ENCODE data around the gene PREB. TPM values are rescaled to one million over a fixed set of nuclear protein-coding genes. Genes with fewer than 3 reads are reported as not detected.

The PREB gene
- total and polyA plus RNA-seq, 2 of the 13 experiments (the other 11 are each of a cell fraction or from before 2014, with no cell fraction given), result 112 to 192 TPM

DNA sequence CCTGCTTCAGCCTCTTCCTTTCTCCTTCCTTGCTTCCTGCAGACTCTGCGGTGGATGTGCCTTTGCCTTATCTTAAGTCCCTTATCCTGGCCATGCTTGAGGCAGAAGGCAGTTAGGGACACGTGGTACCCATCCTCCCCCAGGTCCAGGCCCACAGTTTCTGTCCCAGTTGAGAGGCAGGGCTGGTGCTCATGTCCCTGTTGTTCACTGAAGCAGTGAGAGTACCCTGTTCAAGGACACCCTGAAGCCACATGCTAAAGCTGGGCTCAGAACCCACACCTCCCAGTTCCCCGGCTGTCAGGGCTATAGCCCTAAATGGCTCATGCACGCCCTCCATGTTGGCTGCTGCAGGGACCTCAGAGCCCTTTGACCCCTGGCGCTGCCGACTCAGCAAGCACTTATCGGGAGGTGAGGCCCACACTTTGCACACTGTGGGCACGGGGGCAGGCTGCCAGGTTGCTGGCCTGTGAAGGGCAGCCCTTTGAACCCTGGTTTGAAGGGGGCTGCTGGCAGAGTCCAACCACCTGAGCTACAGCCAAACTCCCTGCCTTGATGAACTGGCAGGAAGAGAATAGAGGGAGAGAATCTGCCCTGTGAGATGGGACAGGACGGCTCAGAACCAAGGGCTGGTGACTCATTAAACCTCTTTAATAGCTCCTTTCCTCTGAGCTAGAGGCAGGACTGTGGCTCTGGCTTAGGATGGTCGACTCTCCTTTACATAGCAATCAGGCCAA, 41.6 kb downstream of the PREB start (continued):
- TF ChIP-seq SNAI1 (CRISPR knock-in tag; IDR thresholded peaks at IDR 0.05; ENCODE audit: borderline replicate concordance) (0 out of 2 replicates have a peak, but pooled peaks have one; percentile 38), ZNF7 (CRISPR knock-in tag; IDR thresholded peaks at IDR 0.05) (no peak), CBX5 (CRISPR knock-in tag; IDR thresholded peaks at IDR 0.05; ENCODE audit: borderline replicate concordance) (peak; percentile 60; the same call in 1 of the 2 replicates), ZNF496 (CRISPR knock-in tag; IDR thresholded peaks at IDR 0.05; ENCODE audit: insufficient replicate concordance) (no peak), RBAK (CRISPR knock-in tag; IDR thresholded peaks at IDR 0.05) (peak; percentile 58; the same call in 1 of the 2 replicates), ZNF607 (CRISPR knock-in tag; IDR thresholded peaks at IDR 0.05; ENCODE audit: borderline replicate concordance) (peak; percentile 94), BORCS8-MEF2B (CRISPR knock-in tag; IDR thresholded peaks at IDR 0.05) (peak; percentile 93), GZF1 (CRISPR knock-in tag; IDR thresholded peaks at IDR 0.05) (0 out of 2 replicates have a peak, but pooled peaks have one; percentile 42), SP2 (CRISPR knock-in tag; IDR thresholded peaks at IDR 0.05) (no peak), ZNF224 (CRISPR knock-in tag; IDR thresholded peaks at IDR 0.05) (no peak), TGIF2 (CRISPR knock-in tag; IDR thresholded peaks at IDR 0.05) (peak; percentile 86), NFATC3 (CRISPR knock-in tag; IDR thresholded peaks at IDR 0.05) (no peak), ZNF430 (CRISPR knock-in tag; IDR thresholded peaks at IDR 0.05) (peak; percentile 99), KAT7 (CRISPR knock-in tag; IDR thresholded peaks at IDR 0.05; ENCODE audit: borderline replicate concordance) (0 out of 2 replicates have a peak, but pooled peaks have one; percentile 22), ZNF772 (CRISPR knock-in tag; IDR thresholded peaks at IDR 0.05) (0 out of 2 replicates have a peak, but pooled peaks have one; percentile 43), ZNF225 (CRISPR knock-in tag; IDR thresholded peaks at IDR 0.05) (0 out of 2 replicates have a peak, but pooled peaks have one; percentile 16), XRCC5 (optimal IDR thresholded peaks at IDR 0.05; ENCODE audit: low read length) (peak; percentile 85), NAIF1 (CRISPR knock-in tag; IDR thresholded peaks at IDR 0.05; ENCODE audit: borderline replicate concordance) (no peak)
- TF ChIP-seq, protein P1, sequence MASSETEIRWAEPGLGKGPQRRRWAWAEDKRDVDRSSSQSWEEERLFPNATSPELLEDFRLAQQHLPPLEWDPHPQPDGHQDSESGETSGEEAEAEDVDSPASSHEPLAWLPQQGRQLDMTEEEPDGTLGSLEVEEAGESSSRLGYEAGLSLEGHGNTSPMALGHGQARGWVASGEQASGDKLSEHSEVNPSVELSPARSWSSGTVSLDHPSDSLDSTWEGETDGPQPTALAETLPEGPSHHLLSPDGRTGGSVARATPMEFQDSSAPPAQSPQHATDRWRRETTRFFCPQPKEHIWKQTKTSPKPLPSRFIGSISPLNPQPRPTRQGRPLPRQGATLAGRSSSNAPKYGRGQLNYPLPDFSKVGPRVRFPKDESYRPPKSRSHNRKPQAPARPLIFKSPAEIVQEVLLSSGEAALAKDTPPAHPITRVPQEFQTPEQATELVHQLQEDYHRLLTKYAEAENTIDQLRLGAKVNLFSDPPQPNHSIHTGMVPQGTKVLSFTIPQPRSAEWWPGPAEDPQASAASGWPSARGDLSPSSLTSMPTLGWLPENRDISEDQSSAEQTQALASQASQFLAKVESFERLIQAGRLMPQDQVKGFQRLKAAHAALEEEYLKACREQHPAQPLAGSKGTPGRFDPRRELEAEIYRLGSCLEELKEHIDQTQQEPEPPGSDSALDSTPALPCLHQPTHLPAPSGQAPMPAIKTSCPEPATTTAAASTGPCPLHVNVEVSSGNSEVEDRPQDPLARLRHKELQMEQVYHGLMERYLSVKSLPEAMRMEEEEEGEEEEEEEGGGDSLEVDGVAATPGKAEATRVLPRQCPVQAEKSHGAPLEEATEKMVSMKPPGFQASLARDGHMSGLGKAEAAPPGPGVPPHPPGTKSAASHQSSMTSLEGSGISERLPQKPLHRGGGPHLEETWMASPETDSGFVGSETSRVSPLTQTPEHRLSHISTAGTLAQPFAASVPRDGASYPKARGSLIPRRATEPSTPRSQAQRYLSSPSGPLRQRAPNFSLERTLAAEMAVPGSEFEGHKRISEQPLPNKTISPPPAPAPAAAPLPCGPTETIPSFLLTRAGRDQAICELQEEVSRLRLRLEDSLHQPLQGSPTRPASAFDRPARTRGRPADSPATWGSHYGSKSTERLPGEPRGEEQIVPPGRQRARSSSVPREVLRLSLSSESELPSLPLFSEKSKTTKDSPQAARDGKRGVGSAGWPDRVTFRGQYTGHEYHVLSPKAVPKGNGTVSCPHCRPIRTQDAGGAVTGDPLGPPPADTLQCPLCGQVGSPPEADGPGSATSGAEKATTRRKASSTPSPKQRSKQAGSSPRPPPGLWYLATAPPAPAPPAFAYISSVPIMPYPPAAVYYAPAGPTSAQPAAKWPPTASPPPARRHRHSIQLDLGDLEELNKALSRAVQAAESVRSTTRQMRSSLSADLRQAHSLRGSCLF (CRISPR knock-in tag; IDR thresholded peaks at IDR 0.05; ENCODE audit: borderline replicate concordance), result no peak
- TF ChIP-seq, protein P2, sequence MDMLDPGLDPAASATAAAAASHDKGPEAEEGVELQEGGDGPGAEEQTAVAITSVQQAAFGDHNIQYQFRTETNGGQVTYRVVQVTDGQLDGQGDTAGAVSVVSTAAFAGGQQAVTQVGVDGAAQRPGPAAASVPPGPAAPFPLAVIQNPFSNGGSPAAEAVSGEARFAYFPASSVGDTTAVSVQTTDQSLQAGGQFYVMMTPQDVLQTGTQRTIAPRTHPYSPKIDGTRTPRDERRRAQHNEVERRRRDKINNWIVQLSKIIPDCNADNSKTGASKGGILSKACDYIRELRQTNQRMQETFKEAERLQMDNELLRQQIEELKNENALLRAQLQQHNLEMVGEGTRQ (IDR thresholded peaks at IDR 0.05; ENCODE audit: low read depth, low read length), result no peak
- TF ChIP-seq, protein P2 (CRISPR knock-in tag; IDR thresholded peaks at IDR 0.05; ENCODE audit: borderline replicate concordance), result peak; percentile 66
- TF ChIP-seq, protein P3, sequence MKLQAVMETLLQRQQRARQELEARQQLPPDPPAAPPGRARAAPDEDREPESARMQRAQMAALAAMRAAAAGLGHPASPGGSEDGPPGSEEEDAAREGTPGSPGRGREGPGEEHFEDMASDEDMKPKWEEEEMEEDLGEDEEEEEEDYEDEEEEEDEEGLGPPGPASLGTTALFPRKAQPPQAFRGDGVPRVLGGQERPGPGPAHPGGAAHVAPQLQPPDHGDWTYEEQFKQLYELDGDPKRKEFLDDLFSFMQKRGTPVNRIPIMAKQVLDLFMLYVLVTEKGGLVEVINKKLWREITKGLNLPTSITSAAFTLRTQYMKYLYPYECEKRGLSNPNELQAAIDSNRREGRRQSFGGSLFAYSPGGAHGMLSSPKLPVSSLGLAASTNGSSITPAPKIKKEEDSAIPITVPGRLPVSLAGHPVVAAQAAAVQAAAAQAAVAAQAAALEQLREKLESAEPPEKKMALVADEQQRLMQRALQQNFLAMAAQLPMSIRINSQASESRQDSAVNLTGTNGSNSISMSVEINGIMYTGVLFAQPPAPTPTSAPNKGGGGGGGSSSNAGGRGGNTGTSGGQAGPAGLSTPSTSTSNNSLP (IDR thresholded peaks at IDR 0.05; ENCODE audit: low read depth, low read length), result no peak

All from HepG2 (cell line).